MCF 10A (cell line): ENCODE measurements around the gene PTPRK. TPM values are rescaled to one million over a fixed set of nuclear protein-coding genes. Genes with fewer than 3 reads are reported as not detected.
A peak's percentile ranks its signal among the peaks of the same experiment; 100 is the strongest.

Experiments used
- BruUV-seq: library from RNA; stranded (reverse); fragments of 400-500 nt; replicated peaks from 2 replicates; lab custom pipeline; 2021; lab: Mats Ljungman, UMichigan
- CTCF ChIA-PET: fragments of 300-600 bp; sonication (Branson Sonifier 250); formaldehyde crosslinking; extraction: SDS; loops from one replicate; lab custom pipeline; 2021; ENCODE audit warnings: antibody characterized with exemption, inconsistent platforms; lab: Yijun Ruan, JAX
- POLR2A ChIA-PET: fragments of 300-600, 350-650 bp; sonication (Branson Sonifier 250); formaldehyde crosslinking; extraction: SDS; loops from one replicate; lab custom pipeline; 2020; ENCODE audit warnings: antibody characterized with exemption, inconsistent platforms; lab: Yijun Ruan, JAX
- DNase-seq: peaks from one replicate; pipeline ENCODE4 v3.0.0-alpha.2; 2018; ENCODE audit not compliant: unreplicated experiment
- H3K27ac Mint-ChIP-seq: one replicate; pipeline ENCODE4 v1.8.0; 2022; ENCODE audit warnings: mild to moderate bottlenecking, low read depth, mixed read lengths; ENCODE audit not compliant: unreplicated experiment
- H3K27me3 Mint-ChIP-seq: one replicate; pipeline ENCODE4 v1.8.0; 2022; ENCODE audit warnings: mixed read lengths; ENCODE audit not compliant: insufficient read depth, unreplicated experiment
- H3K36me3 Mint-ChIP-seq: one replicate; pipeline ENCODE4 v1.8.0; 2022; ENCODE audit warnings: mild to moderate bottlenecking, moderate library complexity, mixed read lengths; ENCODE audit not compliant: insufficient read depth, unreplicated experiment
- H3K4me1 Mint-ChIP-seq: one replicate; pipeline ENCODE4 v1.8.0; 2022; ENCODE audit warnings: mixed read lengths; ENCODE audit not compliant: insufficient read depth, unreplicated experiment
- H3K4me3 Mint-ChIP-seq: one replicate; pipeline ENCODE4 v1.8.0; 2022; ENCODE audit warnings: mild to moderate bottlenecking, moderate library complexity, mixed read lengths; ENCODE audit not compliant: unreplicated experiment
- H3K9me3 Mint-ChIP-seq: one replicate; pipeline ENCODE4 v1.8.0; 2022; ENCODE audit warnings: mixed read lengths; ENCODE audit not compliant: unreplicated experiment
- CTCF ChIP-seq: fragments of 200-600 bp; IDR thresholded peaks from one replicate; pipeline ENCODE4 v1.8.0; 2022; ENCODE audit warnings: antibody characterized with exemption, mild to moderate bottlenecking; ENCODE audit not compliant: unreplicated experiment
- intact Hi-C: fragments of 100-400 bp; cut with micrococcal nuclease; formaldehyde crosslinking; loops from 2 replicates; pipeline ENCODE4 v1.14.1; 2022
- total RNA-seq: library from RNA; stranded (reverse); gene quantifications from 2 replicates; pipeline ENCODE4 v1.2.3, GENCODE V29; 2022

PTPRK gene
- total RNA-seq, 1 experiment from 2014 or later, result 50.2 TPM

- intact Hi-C loops, result loop anchor here (1.0 to 10.0 kb wide), 3 partner anchors 166 to 781 kb away; no protein-coding TSS in a partner anchor
- H3K9me3 Mint-ChIP-seq, result no peaks in the 10 kb centered on the region
- H3K4me1 Mint-ChIP-seq, result peaks cover 32% of the 10 kb centered on the region
- peak; percentile 31 for DNase-seq
- no peaks in the 10 kb centered on the region for H3K36me3 Mint-ChIP-seq
- TSS peak; percentile 19 for BruUV-seq
- H3K4me3 Mint-ChIP-seq, result peak overlapping the region; percentile 97
- TF ChIP-seq CTCF, result no peak
- CTCF ChIA-PET, result interaction anchor here (0.6 to 2.6 kb wide), 6 partner anchors 9 to 935 kb away, joined by 3 to 15 read pairs (median 5); no protein-coding TSS in a partner anchor
- no peaks in the 10 kb centered on the region for H3K27me3 Mint-ChIP-seq
- POLR2A ChIA-PET, result interaction anchor here (0.5 to 6.5 kb wide), 18 partner anchors 10 to 1176 kb away, joined by 3 to 90 read pairs (median 3); no protein-coding TSS in a partner anchor
- peak overlapping the region; percentile 97 for H3K27ac Mint-ChIP-seq
These were observed 1.8 kb downstream of the PTPRK start for GRCh38 chr6:128518434-128519131.

GRCh38 chr6:128517124-128517523 lies 3.3 kb downstream of the PTPRK start:
- CTCF ChIA-PET, result interaction anchor here (0.5 to 2.6 kb wide), 21 partner anchors 9 to 781 kb away, joined by 3 to 15 read pairs (median 4); no protein-coding TSS in a partner anchor
- Mint-ChIP-seq H3K9me3 (no peaks in the 10 kb centered on the region), H3K27me3 (no peaks in the 10 kb centered on the region), H3K27ac (peak overlapping the region; percentile 81), H3K36me3 (no peaks in the 10 kb centered on the region), H3K4me1 (peaks cover 41% of the 10 kb centered on the region), H3K4me3 (peak overlapping the region; percentile 97)
- no peak for DNase-seq
- TF ChIP-seq CTCF, result no peak
- BruUV-seq, result no TSS peak
- POLR2A ChIA-PET, result interaction anchor here (0.6 to 6.5 kb wide), 14 partner anchors 8 to 780 kb away, joined by 3 to 90 read pairs (median 3); no protein-coding TSS in a partner anchor
- intact Hi-C loops, result loop anchor here (5.0 to 10.0 kb wide), 2 partner anchors 165 to 382 kb away; no protein-coding TSS in a partner anchor

- Mint-ChIP-seq H3K27ac (peak overlapping the region; percentile 81), H3K36me3 (no peaks in the 10 kb centered on the region), H3K9me3 (no peaks in the 10 kb centered on the region), H3K27me3 (no peaks in the 10 kb centered on the region), H3K4me3 (peak overlapping the region; percentile 97), H3K4me1 (peaks cover 42% of the 10 kb centered on the region)
- peak; percentile 44 for TF ChIP-seq CTCF
- ChIA-PET CTCF (interaction anchor here (0.5 to 2.6 kb wide), 28 partner anchors 8 to 1018 kb away, joined by 3 to 15 read pairs (median 3); no protein-coding TSS in a partner anchor), POLR2A (interaction anchor here (0.6 to 6.5 kb wide), 13 partner anchors 8 to 661 kb away, joined by 3 to 90 read pairs (median 3); no protein-coding TSS in a partner anchor)
- DNase-seq, result peak; percentile 55
- BruUV-seq, result no TSS peak
- intact Hi-C loops, result loop anchor here (5.0 to 10.0 kb wide), 2 partner anchors 164 to 382 kb away; no protein-coding TSS in a partner anchor
These were observed 3.9 kb downstream of the PTPRK start for GRCh38 chr6:128516514-128516898.
